ENCODE measurements around the gene OR2A1.
"Not testable (repeated sequence)": the region's sequence is repeated elsewhere in the genome, so short reads cannot be mapped to it uniquely, and the experiment has no call there.

Gene OR2A1

DNA sequence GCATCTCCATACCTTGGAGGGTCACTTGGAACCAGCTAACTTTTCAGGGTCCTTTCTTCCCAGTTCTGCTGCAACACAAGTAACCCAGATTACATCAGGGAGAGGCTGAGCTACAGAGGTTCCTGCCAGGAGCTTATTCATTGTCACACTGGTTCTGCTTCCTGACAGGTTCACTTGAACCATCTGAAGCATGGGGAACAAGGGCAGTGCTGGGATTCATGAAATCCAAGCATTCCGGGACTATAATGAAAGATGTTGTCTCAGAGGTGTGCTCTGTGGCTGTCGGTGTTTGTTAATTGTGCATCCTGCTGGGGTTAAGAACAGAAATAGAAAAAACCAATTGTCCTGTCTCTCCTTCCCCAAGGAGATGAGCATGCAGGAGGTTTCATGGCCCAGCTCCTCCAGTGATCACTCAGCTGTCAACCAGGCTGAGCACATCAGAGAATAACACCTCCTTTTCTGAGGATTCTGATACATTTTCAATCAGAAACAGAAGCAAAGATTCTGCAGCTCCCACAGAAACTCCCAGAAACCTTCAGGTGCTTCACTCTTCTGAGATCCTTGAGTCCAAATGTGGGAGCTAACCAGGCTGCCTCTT lies at the start of gene OR2A1:
OR2A1 (plus strand) TSS at position 548 of the 598 bp plus-strand sequence. CDS start 5,706 bp downstream, outside the sequence.
- not testable (repeated sequence) for DNase-seq

DNA sequence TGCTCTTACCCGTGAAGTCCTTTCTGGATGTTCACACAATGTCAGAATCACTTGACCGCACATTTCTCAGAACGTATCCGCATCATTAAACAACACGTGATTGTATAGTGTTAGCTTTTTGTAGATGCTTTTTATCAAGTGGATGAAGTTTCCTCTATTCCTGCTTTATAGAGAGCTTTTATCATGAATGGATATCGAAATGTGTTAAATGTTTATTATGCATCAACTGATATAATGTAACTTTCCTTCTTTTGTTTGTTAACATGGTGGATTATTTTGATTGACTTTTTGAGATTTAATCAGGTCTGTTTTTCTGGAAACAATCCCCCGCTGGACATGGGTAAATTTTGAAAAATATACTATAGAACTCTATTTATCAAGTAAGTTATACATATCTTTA lies 47.5 kb upstream of the OR2A1 start, which contains the start of gene OR2A7:
OR2A7 (minus strand) TSS at position 101 of the 400 bp plus-strand sequence. CDS start 5,164 bp downstream, outside the sequence.
- not testable (repeated sequence) for DNase-seq

DNA sequence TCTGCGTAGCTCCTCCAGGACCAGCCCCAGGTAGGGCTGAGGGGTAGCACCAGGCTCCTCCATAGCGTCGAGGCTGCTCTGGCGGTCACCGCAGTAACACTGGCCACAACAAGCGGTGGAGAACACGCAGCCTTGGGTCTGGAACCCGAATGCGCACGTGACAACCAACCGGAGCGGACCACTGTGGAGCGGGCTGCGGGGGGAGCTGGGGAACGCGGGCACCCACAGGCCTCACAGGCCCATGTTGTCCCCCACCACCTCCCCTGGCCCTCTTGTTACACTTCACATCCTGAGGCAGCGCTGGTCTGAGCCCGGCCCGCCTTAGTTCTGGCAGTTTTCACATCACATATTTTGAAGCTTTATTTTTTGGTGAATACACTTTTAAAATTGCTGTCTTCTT lies 43.0 kb upstream of the OR2A1 start, which contains the start of gene CTAGE8:
CTAGE8 (minus strand) TSS at position 101 of the 400 bp plus-strand sequence; CDS start at position 63, 38 bp downstream.
- DNase-seq = not testable (repeated sequence)

DNA sequence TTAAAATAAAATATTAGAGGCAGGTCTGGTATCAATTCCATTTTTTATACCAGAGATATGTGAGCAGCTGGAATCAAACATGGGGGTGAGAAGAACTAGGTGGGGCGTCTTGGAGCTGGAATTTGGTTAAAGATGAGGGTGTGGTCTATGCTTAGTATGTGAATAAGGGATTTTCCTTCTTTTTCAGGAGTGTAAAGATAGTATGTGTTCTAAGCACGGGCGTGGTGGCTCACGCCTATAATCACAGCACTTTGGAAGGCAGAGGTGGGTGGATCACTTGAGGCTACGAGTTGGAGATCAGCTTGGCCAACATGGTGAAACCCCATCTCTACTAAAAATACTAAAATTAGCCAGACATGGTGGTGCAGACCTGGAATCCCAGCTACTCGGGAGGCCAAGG lies 36.9 kb upstream of the OR2A1 start:
- not testable (repeated sequence) for DNase-seq

GRCh38 chr7:144280010-144280409 lies 32.2 kb upstream of the OR2A1 start:
- not testable (repeated sequence) for DNase-seq

DNA sequence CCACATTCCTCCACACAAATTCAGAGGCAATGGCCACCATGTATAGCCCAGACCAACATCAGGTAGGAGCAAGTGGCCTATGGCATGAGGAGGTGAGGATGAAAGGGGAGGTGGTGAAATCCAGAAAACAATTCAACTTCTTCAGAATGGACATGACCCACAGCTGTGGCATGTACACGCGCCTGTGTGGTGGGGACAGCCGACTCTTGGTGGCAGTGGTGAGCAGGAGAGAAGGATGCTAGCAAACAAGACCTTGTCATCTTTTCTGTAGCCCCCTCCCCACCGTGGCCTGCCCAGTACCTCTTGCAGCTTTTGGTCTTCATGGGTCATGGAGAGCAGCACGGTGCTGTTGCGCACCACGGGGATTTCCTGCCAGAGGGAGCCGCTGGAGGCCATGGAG lies 30.2 kb upstream of the OR2A1 start:
- not testable (repeated sequence) for DNase-seq

DNA sequence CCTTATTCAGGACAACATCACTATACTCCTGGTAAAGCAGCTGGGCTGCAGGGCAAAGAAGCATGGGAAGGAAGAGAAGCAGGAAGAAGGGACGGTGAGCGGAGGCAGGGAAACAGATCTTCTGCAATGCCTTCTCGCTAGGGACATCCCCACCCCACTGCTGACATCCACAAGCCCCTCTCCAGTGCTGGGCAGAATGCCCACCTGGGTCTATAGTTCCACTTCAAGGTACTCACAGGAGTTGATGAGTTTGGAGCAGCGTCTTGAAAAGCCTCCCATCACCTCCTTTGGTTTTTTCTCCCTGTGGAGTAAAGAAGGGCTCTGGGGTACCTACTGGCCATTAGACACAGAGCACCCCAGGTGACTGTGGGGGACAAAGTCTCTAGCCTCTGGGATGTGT lies 29.7 kb upstream of the OR2A1 start:
- not testable (repeated sequence) for DNase-seq

- not testable (repeated sequence) for DNase-seq
Measured at GRCh38 chr7:144283716-144284115, 28.5 kb upstream of the OR2A1 start.

GRCh38 chr7:144287171-144287784 lies 24.9 kb upstream of the OR2A1 start:
- DNase-seq = not testable (repeated sequence)

GRCh38 chr7:144291607-144292006 lies 20.6 kb upstream of the OR2A1 start:
- DNase-seq = not testable (repeated sequence)

GRCh38 chr7:144292384-144293161 lies 19.6 kb upstream of the OR2A1 start:
- not testable (repeated sequence) for DNase-seq

DNA sequence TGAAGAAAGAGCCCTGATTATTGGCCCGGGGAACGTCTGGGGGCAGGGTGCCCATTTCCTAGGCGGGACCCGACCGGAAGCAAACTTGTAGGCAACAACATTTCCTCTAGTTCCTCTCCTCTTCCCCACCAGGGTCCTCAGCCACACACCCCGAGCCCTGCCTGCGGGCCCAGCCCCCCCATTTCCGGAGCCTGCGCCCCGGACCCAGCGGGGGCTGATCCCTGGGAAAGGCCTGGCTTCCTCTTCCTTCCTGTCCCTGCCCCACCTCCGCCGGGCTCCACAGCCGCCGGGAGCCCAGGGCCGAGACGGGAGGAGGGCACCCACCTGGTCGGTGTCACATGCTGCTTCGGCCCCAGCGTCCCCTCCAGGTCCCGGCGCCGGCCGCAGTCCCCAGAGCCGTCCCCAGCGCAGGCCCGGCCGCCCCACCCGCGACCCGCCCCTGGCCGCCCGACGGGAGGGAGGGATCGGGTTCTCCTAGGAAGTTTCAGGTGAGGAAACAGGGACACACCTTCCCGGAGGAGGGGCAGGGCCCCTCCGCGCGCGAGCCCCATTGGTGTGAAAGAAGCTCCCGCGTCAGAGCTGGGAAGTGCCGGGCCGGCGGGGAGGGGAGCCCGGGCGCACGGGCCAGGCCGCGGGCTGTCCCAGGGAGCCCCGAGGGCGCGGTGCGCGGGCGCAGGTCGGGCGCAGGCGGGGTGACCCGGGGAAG lies 18.3 kb upstream of the OR2A1 start:
- DNase-seq = not testable (repeated sequence)

- DNase-seq = not testable (repeated sequence)
Measured at GRCh38 chr7:144302578-144303303, 9.5 kb upstream of the OR2A1 start.

- DNase-seq = not testable (repeated sequence)
Measured at GRCh38 chr7:144303607-144304006, 8.6 kb upstream of the OR2A1 start.

GRCh38 chr7:144305156-144305555 lies 7.1 kb upstream of the OR2A1 start:
- DNase-seq = not testable (repeated sequence)

DNA sequence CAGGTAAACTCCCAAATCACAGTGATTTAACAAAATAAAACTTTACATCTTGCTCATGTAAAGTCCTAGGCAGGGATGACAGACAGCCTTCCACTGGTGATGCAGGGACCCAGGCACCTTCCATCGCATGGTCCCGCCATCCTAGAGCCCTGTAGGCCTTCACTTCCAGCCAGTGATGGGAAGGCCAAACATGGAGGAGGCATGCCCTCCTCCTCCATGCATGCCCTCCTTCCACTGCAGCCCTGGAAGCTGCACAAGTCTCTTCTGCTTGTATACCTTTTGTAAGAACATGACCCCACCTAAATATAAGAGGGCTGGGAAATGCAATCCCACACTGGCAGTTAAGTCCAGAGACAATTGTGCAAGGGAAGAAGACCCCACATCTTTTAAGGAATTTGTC lies 2.5 kb upstream of the OR2A1 start:
- DNase-seq = not testable (repeated sequence)

GRCh38 chr7:144311218-144311617 lies 1.0 kb upstream of the OR2A1 start:
- not testable (repeated sequence) for DNase-seq

- DNase-seq = not testable (repeated sequence)
Measured at GRCh38 chr7:144317537-144317936, 5.3 kb downstream of the OR2A1 start.

DNA sequence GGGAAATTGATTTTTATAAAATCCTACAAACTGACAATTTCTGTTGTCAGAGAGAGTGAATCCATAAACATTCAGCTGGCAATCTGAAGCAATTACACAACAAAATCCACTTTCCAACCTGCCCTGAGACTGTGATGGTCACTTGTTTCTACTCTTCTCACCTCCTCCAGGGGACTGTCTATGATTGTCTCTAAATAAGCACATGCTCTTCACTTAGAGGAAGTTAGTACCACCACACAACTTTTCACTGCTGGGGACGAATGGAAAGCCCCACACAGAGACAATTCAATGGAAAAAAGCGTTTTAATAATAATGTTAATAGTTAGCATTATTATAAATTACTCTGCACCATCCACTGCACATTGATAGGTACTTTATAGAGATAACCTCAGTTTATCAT lies 7.3 kb downstream of the OR2A1 start:
- DNase-seq = not testable (repeated sequence)

- DNase-seq = not testable (repeated sequence)
Measured at GRCh38 chr7:144321677-144322206, 9.5 kb downstream of the OR2A1 start.

- DNase-seq = not testable (repeated sequence)
Measured at GRCh38 chr7:144323359-144323758, 11.1 kb downstream of the OR2A1 start.

GRCh38 chr7:144325868-144326267 lies 13.6 kb downstream of the OR2A1 start:
- not testable (repeated sequence) for DNase-seq

Measured in activated CD4-positive, alpha-beta T cell treated with anti-CD3 and anti-CD28 coated beads, Interleukin-2, amount 50 U/mL, for 4 hours (primary cell).